Gastroesophageal sphincter (tissue), 4 donors: Measurements from ENCODE around the gene MAN2A2. TPM values are rescaled to one million over a fixed set of nuclear protein-coding genes. Genes with fewer than 3 reads are reported as not detected.

Experiments
- ATAC-seq: fragments of 150-250 bp; one replicate; pipeline ENCODE4 v1.9.1; 2016; ENCODE audit warnings: mild to moderate bottlenecking, moderate library complexity
- H3K27ac ChIP-seq, 4 donors: fragments of 200-600 bp; sonication (generic) in 3 of 4; 1 replicate in 3 of 4; 2 replicates in 1 of 4; pipeline ENCODE4 v1.5.1; 2016 to 2019
- H3K27me3 ChIP-seq: fragments of 200-600 bp; sonication (generic); one replicate; pipeline ENCODE4 v1.5.1; 2019
- H3K36me3 ChIP-seq, 2 donors: fragments of 200-600 bp; sonication (generic); one replicate each; pipeline ENCODE4 v1.5.1; 2019; ENCODE audit warnings: control low read depth in 1 of 2
- H3K4me1 ChIP-seq, 3 donors: fragments of 200-600 bp; sonication (generic); 1 replicate in 2 of 3; 2 replicates in 1 of 3; pipeline ENCODE4 v1.5.1; 2016 to 2019; ENCODE audit warnings: control low read depth in 2 of 3
- H3K4me3 ChIP-seq, 2 donors: fragments of 200-600 bp; sonication (generic); one replicate each; pipeline ENCODE4 v1.5.1; 2019; ENCODE audit warnings: mild to moderate bottlenecking in 1 of 2, moderate library complexity in 1 of 2
- H3K9me3 ChIP-seq, 3 donors: fragments of 200-600 bp; sonication (generic); one replicate each; pipeline ENCODE4 v1.5.1; 2017 to 2019; ENCODE audit warnings: control low read depth in 2 of 3
- EP300 ChIP-seq: sonication (generic); formaldehyde crosslinking; IDR thresholded peaks from one replicate; pipeline ENCODE4 v1.6.1; 2017; ENCODE audit warnings: antibody characterized with exemption, mild to moderate bottlenecking
- POLR2A ChIP-seq, 2 donors: fragments of 450-650 bp; IDR thresholded peaks; one replicate each; pipeline ENCODE4 v1.6.1; 2017; ENCODE audit warnings: antibody characterized with exemption in 2 of 2, mild to moderate bottlenecking in 2 of 2, moderate library complexity in 1 of 2
- POLR2AphosphoS5 ChIP-seq: sonication (generic); formaldehyde crosslinking; IDR thresholded peaks from one replicate; pipeline ENCODE4 v1.6.1; 2017; ENCODE audit warnings: antibody characterized with exemption
- WGBS, 2 donors: methylation state at CpG; one replicate each; pipeline ENCODE4 v1.1.5; 2018; ENCODE audit warnings: low coverage in 1 of 2; 5-methylcytosine and 5-hydroxymethylcytosine counted together
- total RNA-seq, 4 donors: library from RNA; depleted of rRNA; stranded (reverse); fragments of >200 nt; gene quantifications; one replicate each; pipeline ENCODE4 v1.1.0, GENCODE V29; 2016
- TF ChIP-seq, protein P1 (sequence below), 4 experiments: fragments of 200-600 bp in 2 of 4; fragments of 450-650 bp in 2 of 4; sonication (generic) in 1 of 4; IDR thresholded peaks; one replicate each; pipeline ENCODE4 v1.5.1; 2017 to 2019; ENCODE audit warnings: antibody characterized with exemption in 4 of 4, mild to moderate bottlenecking in 2 of 4, moderate library complexity in 2 of 4

MAN2A2 gene
- total RNA-seq, 4 donors from 2014 or later = 19.4 to 58.2 (median 44.9) TPM

DNA sequence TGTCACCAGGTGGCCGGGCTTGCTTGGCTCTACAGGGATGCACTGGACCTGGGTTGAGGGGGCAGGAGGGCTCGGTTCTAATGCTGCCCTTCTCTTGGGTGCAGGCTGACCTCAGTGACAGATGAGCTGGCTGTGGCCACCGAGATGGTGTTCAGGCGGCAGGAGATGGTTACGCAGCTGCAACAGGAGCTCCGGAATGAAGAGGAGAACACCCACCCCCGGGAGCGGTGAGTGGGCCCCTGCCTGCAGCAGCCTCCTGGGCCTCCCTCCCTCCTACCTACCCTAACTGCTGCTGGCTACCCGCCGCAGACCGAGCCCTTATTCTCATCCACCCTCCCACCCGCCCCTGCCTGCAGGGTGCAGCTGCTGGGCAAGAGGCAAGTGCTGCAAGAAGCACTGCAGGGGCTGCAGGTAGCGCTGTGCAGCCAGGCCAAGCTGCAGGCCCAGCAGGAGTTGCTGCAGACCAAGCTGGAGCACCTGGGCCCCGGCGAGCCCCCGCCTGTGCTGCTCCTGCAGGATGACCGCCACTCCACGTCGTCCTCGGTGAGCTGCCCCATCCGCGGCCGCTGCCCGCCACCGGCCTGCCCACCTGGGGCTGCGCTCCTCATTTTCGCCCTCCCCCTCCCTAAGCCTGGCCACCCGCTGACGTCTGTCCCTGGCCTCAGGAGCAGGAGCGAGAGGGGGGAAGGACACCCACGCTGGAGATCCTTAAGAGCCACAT is 13.2 kb upstream of the MAN2A2 start:
- peaks cover 0 to 80% of the 10 kb centered on the region in 2 donors for H3K36me3 ChIP-seq
- H3K27ac ChIP-seq = no peak overlapping the region
- TF ChIP-seq, protein P1, sequence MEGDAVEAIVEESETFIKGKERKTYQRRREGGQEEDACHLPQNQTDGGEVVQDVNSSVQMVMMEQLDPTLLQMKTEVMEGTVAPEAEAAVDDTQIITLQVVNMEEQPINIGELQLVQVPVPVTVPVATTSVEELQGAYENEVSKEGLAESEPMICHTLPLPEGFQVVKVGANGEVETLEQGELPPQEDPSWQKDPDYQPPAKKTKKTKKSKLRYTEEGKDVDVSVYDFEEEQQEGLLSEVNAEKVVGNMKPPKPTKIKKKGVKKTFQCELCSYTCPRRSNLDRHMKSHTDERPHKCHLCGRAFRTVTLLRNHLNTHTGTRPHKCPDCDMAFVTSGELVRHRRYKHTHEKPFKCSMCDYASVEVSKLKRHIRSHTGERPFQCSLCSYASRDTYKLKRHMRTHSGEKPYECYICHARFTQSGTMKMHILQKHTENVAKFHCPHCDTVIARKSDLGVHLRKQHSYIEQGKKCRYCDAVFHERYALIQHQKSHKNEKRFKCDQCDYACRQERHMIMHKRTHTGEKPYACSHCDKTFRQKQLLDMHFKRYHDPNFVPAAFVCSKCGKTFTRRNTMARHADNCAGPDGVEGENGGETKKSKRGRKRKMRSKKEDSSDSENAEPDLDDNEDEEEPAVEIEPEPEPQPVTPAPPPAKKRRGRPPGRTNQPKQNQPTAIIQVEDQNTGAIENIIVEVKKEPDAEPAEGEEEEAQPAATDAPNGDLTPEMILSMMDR (IDR thresholded peaks at IDR 0.05) = no peak
- TF ChIP-seq EP300 = no peak
- TF ChIP-seq POLR2A (IDR thresholded peaks at IDR 0.05) = no peak
- no peak for TF ChIP-seq POLR2AphosphoS5
- no peak overlapping the region for H3K4me3 ChIP-seq
- no peaks in the 10 kb centered on the region for H3K27me3 ChIP-seq
- H3K9me3 ChIP-seq = no peaks in the 10 kb centered on the region
- 94% methylated on average over 12 of the region's 31 CpGs; no CpG with 5 or more reads in 1 of the 2 donors for WGBS, 2 donors
- ATAC-seq = no peak
- H3K4me1 ChIP-seq = peaks cover 0 to 25% (median 10%) of the 10 kb centered on the region in 3 donors

DNA sequence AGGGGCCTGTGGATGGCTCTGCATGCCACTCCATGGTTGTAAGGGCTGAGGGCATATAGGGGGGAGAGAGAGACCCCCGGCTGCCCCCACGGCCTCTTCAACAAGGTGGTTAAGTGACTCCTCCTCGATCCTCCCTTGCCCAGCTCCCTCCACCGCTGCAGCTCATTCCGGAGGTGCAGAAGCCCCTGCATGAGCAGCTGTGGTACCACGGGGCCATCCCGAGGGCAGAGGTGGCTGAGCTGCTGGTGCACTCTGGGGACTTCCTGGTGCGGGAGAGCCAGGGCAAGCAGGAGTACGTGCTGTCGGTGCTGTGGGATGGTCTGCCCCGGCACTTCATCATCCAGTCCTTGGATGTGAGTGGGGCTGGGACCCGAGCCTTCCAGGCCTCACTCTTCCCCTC is 12.3 kb upstream of the MAN2A2 start:
- no peak overlapping the region for H3K4me3 ChIP-seq
- H3K4me1 ChIP-seq = peaks cover 0 to 15% (median under 1%) of the 10 kb centered on the region in 3 donors
- H3K27me3 ChIP-seq = no peaks in the 10 kb centered on the region
- H3K36me3 ChIP-seq = peaks cover 0 to 90% of the 10 kb centered on the region in 2 donors
- no peaks in the 10 kb centered on the region for H3K9me3 ChIP-seq
- TF ChIP-seq, protein P1 (IDR thresholded peaks at IDR 0.05) = no peak
- no peak for TF ChIP-seq POLR2AphosphoS5
- WGBS, 2 donors = 91 to 100% methylated on average over 1 to 6 of the region's 12 CpGs
- H3K27ac ChIP-seq = no peak overlapping the region
- ATAC-seq = no peak

DNA sequence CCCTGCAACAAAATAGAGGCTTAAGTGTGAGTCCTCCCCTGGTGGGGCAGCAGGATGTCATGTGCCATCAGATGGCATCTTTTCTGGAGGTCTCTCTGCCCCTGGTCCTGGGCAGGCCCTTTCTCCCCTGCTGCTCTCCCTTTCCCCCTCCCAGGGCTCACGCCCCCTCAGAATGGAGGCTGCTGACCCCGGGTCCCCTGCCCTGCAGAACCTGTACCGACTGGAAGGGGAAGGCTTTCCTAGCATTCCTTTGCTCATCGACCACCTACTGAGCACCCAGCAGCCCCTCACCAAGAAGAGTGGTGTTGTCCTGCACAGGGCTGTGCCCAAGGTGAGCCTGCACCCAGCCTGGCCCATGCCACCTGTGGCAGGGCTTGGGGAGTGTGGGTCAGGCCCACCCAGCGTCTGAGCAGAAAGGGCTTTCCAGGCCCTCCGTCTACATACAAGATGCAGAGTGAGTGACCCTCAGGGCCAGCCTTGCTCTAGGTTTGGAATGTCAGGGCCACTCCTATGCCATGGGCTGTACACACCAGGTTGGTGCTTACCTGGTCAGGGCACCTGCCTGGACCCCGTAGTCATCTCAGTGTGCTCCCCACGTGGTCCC is 11.7 kb upstream of the MAN2A2 start:
- no peaks in the 10 kb centered on the region for H3K9me3 ChIP-seq
- H3K36me3 ChIP-seq = peaks cover 0 to 96% of the 10 kb centered on the region in 2 donors
- no peak for ATAC-seq
- WGBS, 2 donors = 80% methylated on average over 3 of the region's 8 CpGs; no CpG with 5 or more reads in 1 of the 2 donors
- TF ChIP-seq EP300 (no peak), POLR2A (IDR thresholded peaks at IDR 0.05) (no peak), POLR2AphosphoS5 (no peak)
- TF ChIP-seq, protein P1 (IDR thresholded peaks at IDR 0.05) = no peak
- H3K4me3 ChIP-seq = no peak overlapping the region
- H3K27me3 ChIP-seq = no peaks in the 10 kb centered on the region
- H3K27ac ChIP-seq = no peak overlapping the region
- H3K4me1 ChIP-seq = peaks cover 0 to 9% (median 0%) of the 10 kb centered on the region in 3 donors

DNA sequence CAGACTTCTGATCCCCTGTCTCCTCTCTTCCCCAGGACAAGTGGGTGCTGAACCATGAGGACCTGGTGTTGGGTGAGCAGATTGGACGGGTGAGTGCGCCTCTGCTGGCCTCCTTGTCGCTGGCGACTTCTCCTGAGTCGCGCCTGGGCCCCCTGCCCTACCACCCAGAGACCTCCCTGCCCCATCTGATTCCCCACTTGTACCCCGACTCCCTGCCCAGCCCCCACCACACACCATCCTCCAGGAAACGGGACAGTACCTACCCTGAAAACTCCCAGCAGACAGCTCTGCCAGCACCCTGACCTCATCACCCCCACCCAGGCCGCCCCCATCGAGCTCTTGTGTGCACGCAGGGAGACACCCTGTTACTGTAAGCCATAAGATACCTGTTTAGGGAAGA is 11.1 kb upstream of the MAN2A2 start:
- Histone ChIP-seq H3K27me3 (no peaks in the 10 kb centered on the region), H3K27ac (no peak overlapping the region), H3K4me1 (peaks cover 0 to 4% (median 0%) of the 10 kb centered on the region in 3 donors), H3K4me3 (no peak overlapping the region), H3K9me3 (no peaks in the 10 kb centered on the region), H3K36me3 (peaks cover 0 to 94% of the 10 kb centered on the region in 2 donors)
- TF ChIP-seq POLR2AphosphoS5 = no peak
- TF ChIP-seq POLR2A (IDR thresholded peaks at IDR 0.05) = no peak
- no peak for TF ChIP-seq EP300
- TF ChIP-seq, protein P1 (IDR thresholded peaks at IDR 0.05) = no peak
- ATAC-seq = no peak
- 87 to 94% methylated on average over 3 to 8 of the region's 11 CpGs for WGBS, 2 donors
